Measurements from ENCODE around the gene CENPQ.

CENPQ gene

DNA sequence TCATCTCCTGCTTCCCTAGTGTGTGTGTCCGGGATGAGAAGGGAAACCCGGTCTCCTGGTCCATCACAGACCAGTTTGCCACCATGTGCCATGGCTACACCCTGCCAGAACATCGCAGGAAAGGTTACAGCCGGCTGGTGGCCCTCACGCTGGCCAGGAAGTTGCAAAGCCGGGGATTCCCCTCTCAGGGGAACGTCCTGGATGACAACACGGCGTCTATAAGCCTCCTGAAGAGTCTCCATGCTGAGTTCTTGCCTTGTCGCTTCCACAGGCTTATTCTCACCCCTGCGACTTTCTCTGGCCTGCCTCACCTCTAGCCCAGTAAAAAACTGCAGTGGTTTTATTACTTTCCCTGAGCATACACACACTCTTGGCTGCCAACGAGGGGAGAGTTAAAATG, 63.4 kb downstream of the CENPQ start:
- Histone ChIP-seq H3K36me3 (ENCODE audit: control insufficient read depth, insufficient read depth, low read length) (no peaks in the 10 kb centered on the region), H3K9ac (no peak overlapping the region), H3K79me2 (no peaks in the 10 kb centered on the region), H3K27ac (no peak overlapping the region), H3K4me1 (no peaks in the 10 kb centered on the region), H3K4me3 (ENCODE audit: low read depth, low read length) (no peak overlapping the region), H3K4me2 (ENCODE audit: low read length) (no peak overlapping the region), H3K9me3 (ENCODE audit: control insufficient read depth, low read length) (no peaks in the 10 kb centered on the region), H3K27me3 (ENCODE audit: control insufficient read depth, insufficient read depth, low read length) (no peaks in the 10 kb centered on the region), H2AFZ (no peak overlapping the region)
- TF ChIP-seq, protein P1, sequence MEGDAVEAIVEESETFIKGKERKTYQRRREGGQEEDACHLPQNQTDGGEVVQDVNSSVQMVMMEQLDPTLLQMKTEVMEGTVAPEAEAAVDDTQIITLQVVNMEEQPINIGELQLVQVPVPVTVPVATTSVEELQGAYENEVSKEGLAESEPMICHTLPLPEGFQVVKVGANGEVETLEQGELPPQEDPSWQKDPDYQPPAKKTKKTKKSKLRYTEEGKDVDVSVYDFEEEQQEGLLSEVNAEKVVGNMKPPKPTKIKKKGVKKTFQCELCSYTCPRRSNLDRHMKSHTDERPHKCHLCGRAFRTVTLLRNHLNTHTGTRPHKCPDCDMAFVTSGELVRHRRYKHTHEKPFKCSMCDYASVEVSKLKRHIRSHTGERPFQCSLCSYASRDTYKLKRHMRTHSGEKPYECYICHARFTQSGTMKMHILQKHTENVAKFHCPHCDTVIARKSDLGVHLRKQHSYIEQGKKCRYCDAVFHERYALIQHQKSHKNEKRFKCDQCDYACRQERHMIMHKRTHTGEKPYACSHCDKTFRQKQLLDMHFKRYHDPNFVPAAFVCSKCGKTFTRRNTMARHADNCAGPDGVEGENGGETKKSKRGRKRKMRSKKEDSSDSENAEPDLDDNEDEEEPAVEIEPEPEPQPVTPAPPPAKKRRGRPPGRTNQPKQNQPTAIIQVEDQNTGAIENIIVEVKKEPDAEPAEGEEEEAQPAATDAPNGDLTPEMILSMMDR (IDR thresholded peaks at IDR 0.05) = no peak

DNA sequence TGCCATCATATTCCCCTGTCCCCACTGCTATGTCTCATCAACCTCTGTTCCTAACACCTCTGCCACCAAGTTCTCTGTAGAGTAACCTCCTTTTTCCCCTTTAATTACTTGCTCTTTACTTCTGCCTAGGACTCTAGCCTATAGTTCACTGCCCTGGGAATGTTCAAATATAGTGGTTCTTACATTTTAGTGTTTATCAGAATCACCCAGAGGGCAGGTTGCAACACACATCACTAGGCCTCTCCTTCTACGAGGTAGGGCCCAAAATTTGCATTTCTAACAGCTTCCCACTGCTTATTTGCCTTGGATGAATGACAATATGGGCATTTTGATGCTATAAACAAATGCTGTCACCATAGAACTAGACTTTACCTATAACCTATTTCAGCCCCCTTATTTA, 64.2 kb downstream of the CENPQ start:
- H3K27me3 ChIP-seq (ENCODE audit: control insufficient read depth, insufficient read depth, low read length) = no peaks in the 10 kb centered on the region
- H3K4me1 ChIP-seq = no peaks in the 10 kb centered on the region
- H2AFZ ChIP-seq = no peak overlapping the region
- H3K79me2 ChIP-seq = no peaks in the 10 kb centered on the region
- H3K9me3 ChIP-seq (ENCODE audit: control insufficient read depth, low read length) = no peaks in the 10 kb centered on the region
- H3K36me3 ChIP-seq (ENCODE audit: control insufficient read depth, insufficient read depth, low read length) = no peaks in the 10 kb centered on the region
- no peak overlapping the region for H3K4me2 ChIP-seq (ENCODE audit: low read length)
- no peak overlapping the region for H3K9ac ChIP-seq
- H3K4me3 ChIP-seq (ENCODE audit: low read depth, low read length) = no peak overlapping the region
- TF ChIP-seq, protein P1 (IDR thresholded peaks at IDR 0.05) = no peak
- no peak overlapping the region for H3K27ac ChIP-seq

DNA sequence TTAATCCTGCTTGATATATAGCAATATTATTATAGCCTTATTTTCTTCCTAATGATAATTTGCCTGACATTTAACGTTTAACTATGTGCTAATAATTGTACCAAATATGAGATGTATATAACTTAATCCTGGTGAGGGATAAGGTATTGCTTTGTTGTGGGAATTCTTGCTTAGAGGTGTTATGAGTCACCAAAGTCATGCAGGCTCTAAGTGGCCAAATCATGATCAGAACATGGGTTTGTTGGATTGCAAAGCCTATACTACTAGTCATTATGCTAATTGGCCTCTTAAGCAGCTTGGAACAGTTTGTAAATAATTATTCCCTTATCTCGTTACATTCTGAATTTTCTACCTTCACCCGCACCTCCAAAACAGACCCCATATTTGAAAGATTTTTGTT, 65.4 kb downstream of the CENPQ start:
- H3K9me3 ChIP-seq (ENCODE audit: control insufficient read depth, low read length) = no peaks in the 10 kb centered on the region
- no peak overlapping the region for H3K27ac ChIP-seq
- no peak overlapping the region for H3K9ac ChIP-seq
- no peaks in the 10 kb centered on the region for H3K79me2 ChIP-seq
- TF ChIP-seq, protein P1 (IDR thresholded peaks at IDR 0.05) = no peak
- H3K27me3 ChIP-seq (ENCODE audit: control insufficient read depth, insufficient read depth, low read length) = no peaks in the 10 kb centered on the region
- no peaks in the 10 kb centered on the region for H3K4me1 ChIP-seq
- no peak overlapping the region for H3K4me3 ChIP-seq (ENCODE audit: low read depth, low read length)
- H3K4me2 ChIP-seq (ENCODE audit: low read length) = no peak overlapping the region
- H3K36me3 ChIP-seq (ENCODE audit: control insufficient read depth, insufficient read depth, low read length) = no peaks in the 10 kb centered on the region
- H2AFZ ChIP-seq = no peak overlapping the region

DNA sequence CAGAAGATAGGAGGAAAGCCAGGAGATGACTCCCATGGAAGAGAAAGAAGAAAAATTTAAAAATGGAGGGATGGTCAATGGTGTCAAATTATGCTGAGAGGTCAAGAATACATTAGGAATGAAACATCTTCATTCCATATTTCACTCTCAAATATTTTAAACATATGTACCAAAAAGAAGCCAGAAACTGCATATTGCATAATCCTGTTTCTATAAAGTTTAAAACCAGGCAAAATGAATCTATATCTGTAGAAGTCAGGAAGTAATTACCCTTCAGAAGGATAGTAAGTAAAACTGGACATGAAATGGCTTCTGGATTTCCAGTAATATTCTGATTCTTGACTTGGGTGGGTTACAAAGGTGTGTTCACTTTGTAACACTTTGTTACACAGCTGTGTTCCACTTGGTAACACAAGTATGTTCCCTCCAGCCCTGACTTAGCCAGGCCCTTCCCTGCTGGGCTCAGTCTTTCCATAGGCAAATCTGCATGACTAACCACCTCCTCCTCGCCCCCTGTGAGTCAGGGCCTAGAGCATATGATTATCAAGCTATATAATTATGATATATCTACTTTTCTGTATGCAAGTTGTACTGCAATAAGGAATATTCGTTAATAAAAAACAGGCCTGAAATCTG, 67.1 kb downstream of the CENPQ start:
- no peaks in the 10 kb centered on the region for H3K36me3 ChIP-seq (ENCODE audit: control insufficient read depth, insufficient read depth, low read length)
- no peak overlapping the region for H3K4me2 ChIP-seq (ENCODE audit: low read length)
- no peaks in the 10 kb centered on the region for H3K79me2 ChIP-seq
- no peaks in the 10 kb centered on the region for H3K9me3 ChIP-seq (ENCODE audit: control insufficient read depth, low read length)
- H3K4me3 ChIP-seq (ENCODE audit: low read depth, low read length) = no peak overlapping the region
- no peaks in the 10 kb centered on the region for H3K27me3 ChIP-seq (ENCODE audit: control insufficient read depth, insufficient read depth, low read length)
- TF ChIP-seq, protein P1 (IDR thresholded peaks at IDR 0.05) = no peak
- H3K4me1 ChIP-seq = no peaks in the 10 kb centered on the region
- H3K9ac ChIP-seq = no peak overlapping the region
- H3K27ac ChIP-seq = no peak overlapping the region
- no peak overlapping the region for H2AFZ ChIP-seq

All from parathyroid adenoma (tissue), 2 donors.